Measurements from ENCODE around the gene INTS6L.
"Not testable (repeated sequence)": the region's sequence is repeated elsewhere in the genome, so short reads cannot be mapped to it uniquely, and the experiment has no call there.

INTS6L gene

DNA sequence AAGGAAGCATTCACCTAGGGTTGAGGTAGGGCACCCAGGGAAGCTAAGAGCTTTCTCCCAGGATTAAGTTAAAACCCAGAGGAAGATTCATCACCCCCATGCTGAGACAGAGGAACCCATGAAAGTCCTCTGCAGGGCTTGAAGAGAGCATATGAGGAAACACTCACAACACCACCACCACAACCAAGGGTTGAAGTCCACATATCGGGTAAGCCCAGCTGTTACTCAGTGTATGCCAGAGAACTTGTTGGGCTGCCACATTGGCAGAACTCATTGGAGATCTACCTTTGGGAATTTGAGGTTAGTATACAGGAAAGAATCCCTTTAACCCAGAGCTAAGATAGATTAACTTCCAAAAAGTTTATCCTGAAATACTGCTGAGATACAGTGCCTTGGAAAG, 75.1 kb downstream of the INTS6L start:
- DNase-seq (ENCODE audit: low read depth), result no peak
- no peak overlapping the region for H3K4me3 ChIP-seq (ENCODE audit: low read length)
- TF ChIP-seq, protein P1, sequence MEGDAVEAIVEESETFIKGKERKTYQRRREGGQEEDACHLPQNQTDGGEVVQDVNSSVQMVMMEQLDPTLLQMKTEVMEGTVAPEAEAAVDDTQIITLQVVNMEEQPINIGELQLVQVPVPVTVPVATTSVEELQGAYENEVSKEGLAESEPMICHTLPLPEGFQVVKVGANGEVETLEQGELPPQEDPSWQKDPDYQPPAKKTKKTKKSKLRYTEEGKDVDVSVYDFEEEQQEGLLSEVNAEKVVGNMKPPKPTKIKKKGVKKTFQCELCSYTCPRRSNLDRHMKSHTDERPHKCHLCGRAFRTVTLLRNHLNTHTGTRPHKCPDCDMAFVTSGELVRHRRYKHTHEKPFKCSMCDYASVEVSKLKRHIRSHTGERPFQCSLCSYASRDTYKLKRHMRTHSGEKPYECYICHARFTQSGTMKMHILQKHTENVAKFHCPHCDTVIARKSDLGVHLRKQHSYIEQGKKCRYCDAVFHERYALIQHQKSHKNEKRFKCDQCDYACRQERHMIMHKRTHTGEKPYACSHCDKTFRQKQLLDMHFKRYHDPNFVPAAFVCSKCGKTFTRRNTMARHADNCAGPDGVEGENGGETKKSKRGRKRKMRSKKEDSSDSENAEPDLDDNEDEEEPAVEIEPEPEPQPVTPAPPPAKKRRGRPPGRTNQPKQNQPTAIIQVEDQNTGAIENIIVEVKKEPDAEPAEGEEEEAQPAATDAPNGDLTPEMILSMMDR (conservative IDR thresholded peaks at IDR 0.05; ENCODE audit: low read length), result no peak

DNA sequence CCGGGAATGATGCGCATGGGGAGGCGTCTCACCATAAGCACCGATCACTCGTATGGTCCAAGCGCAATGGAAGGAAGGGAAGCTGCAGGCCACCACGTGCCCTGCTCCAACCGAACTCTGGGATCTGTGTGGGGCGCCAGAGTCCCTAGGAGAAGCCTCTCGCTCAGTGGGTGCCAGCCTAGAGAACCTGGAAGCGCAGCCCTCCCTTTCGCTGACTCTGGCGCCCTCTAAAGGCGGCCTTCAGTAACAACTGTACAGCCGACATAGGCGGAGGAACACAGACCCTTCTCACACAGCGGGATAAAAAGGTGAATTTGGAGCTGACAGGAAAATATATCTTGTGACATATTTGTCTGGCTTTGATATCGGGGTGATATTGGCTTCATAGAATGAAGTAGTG, 76.0 kb downstream of the INTS6L start:
- TF ChIP-seq, protein P1 (conservative IDR thresholded peaks at IDR 0.05; ENCODE audit: low read length), result peak; percentile 58
- peak; percentile 11 for DNase-seq (ENCODE audit: low read depth)
- no peak overlapping the region for H3K4me3 ChIP-seq (ENCODE audit: low read length)

DNA sequence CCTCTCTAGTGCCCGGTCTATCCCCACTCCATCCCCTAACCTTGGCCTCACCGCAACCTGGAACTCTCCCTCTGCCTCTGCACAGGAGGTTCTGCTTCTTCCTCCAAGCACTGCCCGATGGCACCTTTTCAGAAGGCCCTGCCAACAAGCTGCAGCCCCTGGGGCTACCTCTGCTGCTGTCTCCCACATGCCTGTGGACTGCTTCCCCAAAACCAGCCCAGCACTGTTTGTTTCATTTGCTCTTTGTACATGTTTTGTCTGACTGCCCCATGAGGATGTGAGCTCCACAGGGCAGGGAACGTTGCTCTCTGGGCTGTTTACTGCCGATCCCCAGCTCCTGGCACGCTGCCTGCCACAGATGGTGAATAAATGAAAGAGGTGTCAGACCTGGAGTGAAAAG, 85.4 kb downstream of the INTS6L start:
- DNase-seq (ENCODE audit: low read depth), result no peak
- H3K4me3 ChIP-seq (ENCODE audit: low read length), result no peak overlapping the region
- TF ChIP-seq, protein P1 (conservative IDR thresholded peaks at IDR 0.05; ENCODE audit: low read length), result no peak

DNA sequence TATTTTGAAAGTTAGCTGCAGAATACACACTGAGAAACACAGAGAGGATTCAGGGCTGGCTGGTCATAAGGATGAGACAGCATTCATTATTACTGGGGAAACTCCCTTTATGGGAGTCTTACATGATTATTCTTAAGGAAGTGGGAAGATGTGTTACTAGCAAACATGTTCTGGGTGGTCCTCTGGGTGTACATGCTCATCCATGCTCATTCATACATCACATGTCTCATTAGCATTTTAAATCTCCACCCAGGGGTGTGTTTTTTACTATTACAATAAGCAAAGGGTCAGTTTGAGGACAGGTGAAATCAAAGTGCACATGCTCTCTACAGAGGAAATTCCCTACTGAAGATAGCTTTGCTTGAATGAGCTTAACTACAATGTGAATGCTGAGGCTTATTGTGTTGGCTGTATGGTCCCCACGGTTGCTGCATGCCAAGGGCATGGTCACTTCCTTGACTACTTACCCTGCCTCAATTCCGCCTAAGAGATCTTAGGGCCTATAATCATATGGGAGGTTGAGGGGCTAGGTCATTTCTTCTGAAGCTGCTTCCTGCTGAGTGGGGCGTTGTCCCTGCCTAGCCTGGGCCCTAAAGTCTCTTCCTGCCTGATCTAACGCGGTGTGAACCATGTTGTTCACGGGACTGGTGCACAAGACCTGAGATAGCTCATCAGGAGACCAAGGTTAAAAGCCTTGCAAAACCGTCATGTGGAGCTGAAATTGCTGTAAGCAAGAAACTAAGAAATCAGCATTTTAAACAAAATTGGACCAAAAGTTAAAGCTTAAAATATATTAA, 104.1 kb downstream of the INTS6L start:
- H3K4me3 ChIP-seq (ENCODE audit: low read length), result not testable (repeated sequence)

DNA sequence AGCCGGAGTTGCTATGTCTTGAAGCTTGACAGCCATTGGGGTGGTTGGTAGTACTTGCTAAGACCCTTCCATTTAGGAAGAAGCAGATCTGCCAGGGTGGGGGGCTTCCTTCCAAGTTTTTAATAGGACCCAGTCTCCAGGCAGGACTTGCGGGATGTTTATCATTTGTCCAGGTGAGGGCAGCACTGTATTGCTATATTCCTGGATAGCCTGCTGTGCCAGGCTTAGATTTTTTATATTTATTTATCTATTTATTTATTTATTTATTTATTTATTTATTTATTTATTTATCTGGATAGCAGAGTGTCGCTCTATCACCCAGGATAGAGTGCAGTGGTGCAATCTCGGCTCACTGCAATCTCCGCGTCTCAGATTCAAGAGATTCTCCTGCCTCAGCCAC, 105.5 kb downstream of the INTS6L start:
- H3K4me3 ChIP-seq (ENCODE audit: low read length), result no peak overlapping the region
- peak; percentile 0 for DNase-seq (ENCODE audit: low read depth)
- TF ChIP-seq, protein P1 (conservative IDR thresholded peaks at IDR 0.05; ENCODE audit: low read length), result no peak

More for the DNA sequence above, 104.1 kb downstream of the INTS6L start:
- DNase-seq (ENCODE audit: low read depth), result not testable (repeated sequence)

DNA sequence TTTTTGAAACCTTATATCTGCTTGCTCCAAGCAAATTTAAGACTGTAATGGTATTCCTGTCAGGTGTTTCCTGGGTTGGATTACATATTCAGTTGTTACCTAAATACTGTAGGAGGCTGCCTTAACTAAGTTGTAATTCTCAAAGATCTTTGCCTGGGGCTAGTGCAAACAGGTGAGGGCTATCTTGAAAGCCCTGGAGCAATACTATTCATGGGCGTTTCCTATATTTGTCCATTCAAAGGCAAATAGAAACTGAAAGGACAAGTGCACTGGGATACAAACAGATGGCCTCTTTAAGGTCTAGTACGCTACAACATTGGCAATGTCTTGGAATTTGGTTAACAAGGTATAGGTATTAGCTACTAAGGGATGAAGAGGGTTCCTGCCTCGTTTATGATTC, 108.9 kb downstream of the INTS6L start:
- TF ChIP-seq, protein P1 (conservative IDR thresholded peaks at IDR 0.05; ENCODE audit: low read length), result no peak
- no peak overlapping the region for H3K4me3 ChIP-seq (ENCODE audit: low read length)
- no peak for DNase-seq (ENCODE audit: low read depth)

All from AG10803 (cell line).